Measurements from ENCODE around the gene CTTN.

CTTN gene

GRCh38 chr11:70455354-70455753 is 57.0 kb downstream of the CTTN start:
- Histone ChIP-seq H2BK5ac (ENCODE audit: low read depth, low read length, poor library complexity, severe bottlenecking) (no peak overlapping the region), H3K27ac (ENCODE audit: low read length, poor library complexity, severe bottlenecking) (no peak overlapping the region), H2AFZ (ENCODE audit: low read depth, low read length) (no peak overlapping the region), H2AK5ac (ENCODE audit: low read length, severe bottlenecking) (peak overlapping the region; percentile 9), H4K8ac (ENCODE audit: low read length) (no peak overlapping the region), H3K9me3 (ENCODE audit: control insufficient read depth, low read length) (no peaks in the 10 kb centered on the region), H2BK12ac (ENCODE audit: low read length in 2 of 2) (no peak overlapping the region), H3K79me1 (replicated peaks; ENCODE audit: low read length, poor library complexity, severe bottlenecking) (no peaks in the 10 kb centered on the region), H3K4me2 (ENCODE audit: low read length, poor library complexity, severe bottlenecking) (no peak overlapping the region), H3K23ac (ENCODE audit: low read length in 2 of 2) (no peak overlapping the region), H3K4me1 (ENCODE audit: control insufficient read depth, insufficient read depth, low read depth, low read length) (peaks cover 7% of the 10 kb centered on the region), H3K4ac (ENCODE audit: low read depth in 1 of 2, low read length in 2 of 2) (no peak overlapping the region), H2BK15ac (ENCODE audit: low read depth, poor library complexity, severe bottlenecking) (no peak overlapping the region), H3K14ac (ENCODE audit: low read length in 2 of 2) (no peak overlapping the region), H3K4me3 (ENCODE audit: insufficient read depth in 1 of 2, low read depth in 1 of 2, low read length in 2 of 2) (no peak overlapping the region), H3K18ac (ENCODE audit: low read depth in 1 of 2, low read length in 2 of 2) (no peak overlapping the region), H3K9ac (ENCODE audit: low read length) (no peak overlapping the region), H2BK120ac (ENCODE audit: low read depth, low read length) (no peak overlapping the region), H4K91ac (ENCODE audit: low read length) (no peak overlapping the region), H3K36me3 (ENCODE audit: control insufficient read depth in 1 of 2, insufficient read depth in 2 of 2, low read depth in 1 of 2, low read length in 2 of 2) (no peaks in the 10 kb centered on the region), H3K27me3 (ENCODE audit: control insufficient read depth in 1 of 2, insufficient read depth in 1 of 2, low read length in 2 of 2) (no peaks in the 10 kb centered on the region)
- WGBS: 100% methylated on average over 1 of the region's 1 CpG
- no peak for DNase-seq

GRCh38 chr11:70456921-70457532 is 58.7 kb downstream of the CTTN start:
- H3K36me3 ChIP-seq (ENCODE audit: control insufficient read depth in 1 of 2, insufficient read depth in 2 of 2, low read depth in 1 of 2, low read length in 2 of 2): no peaks in the 10 kb centered on the region
- no peaks in the 10 kb centered on the region for H3K9me3 ChIP-seq (ENCODE audit: control insufficient read depth, low read length)
- 83% methylated on average over 29 of the region's 31 CpGs for WGBS
- no peak overlapping the region for H3K4me2 ChIP-seq (ENCODE audit: low read length, poor library complexity, severe bottlenecking)
- no peak overlapping the region for H3K23ac ChIP-seq (ENCODE audit: low read length in 2 of 2)
- no peaks in the 10 kb centered on the region for H3K79me1 ChIP-seq (replicated peaks; ENCODE audit: low read length, poor library complexity, severe bottlenecking)
- no peak overlapping the region for H3K4me3 ChIP-seq (ENCODE audit: insufficient read depth in 1 of 2, low read depth in 1 of 2, low read length in 2 of 2)
- peak; percentile 68 for DNase-seq
- H3K4me1 ChIP-seq (ENCODE audit: control insufficient read depth, insufficient read depth, low read depth, low read length): peaks cover 12% of the 10 kb centered on the region
- no peak overlapping the region for H3K18ac ChIP-seq (ENCODE audit: low read depth in 1 of 2, low read length in 2 of 2)
- no peak overlapping the region for H4K8ac ChIP-seq (ENCODE audit: low read length)
- H2AFZ ChIP-seq (ENCODE audit: low read depth, low read length): no peak overlapping the region
- no peak overlapping the region for H3K4ac ChIP-seq (ENCODE audit: low read depth in 1 of 2, low read length in 2 of 2)
- H4K91ac ChIP-seq (ENCODE audit: low read length): no peak overlapping the region
- peaks cover 9 to 10% of the 10 kb centered on the region in 2 experiments for H3K27me3 ChIP-seq (ENCODE audit: control insufficient read depth in 1 of 2, insufficient read depth in 1 of 2, low read length in 2 of 2)
- H2BK15ac ChIP-seq (ENCODE audit: low read depth, poor library complexity, severe bottlenecking): no peak overlapping the region
- no peak overlapping the region for H2AK5ac ChIP-seq (ENCODE audit: low read length, severe bottlenecking)
- H2BK12ac ChIP-seq (ENCODE audit: low read length in 2 of 2): no peak overlapping the region
- H3K9ac ChIP-seq (ENCODE audit: low read length): peak overlapping the region; percentile 73
- no peak overlapping the region for H2BK5ac ChIP-seq (ENCODE audit: low read depth, low read length, poor library complexity, severe bottlenecking)
- no peak overlapping the region for H3K27ac ChIP-seq (ENCODE audit: low read length, poor library complexity, severe bottlenecking)
- no peak overlapping the region for H3K14ac ChIP-seq (ENCODE audit: low read length in 2 of 2)
- no peak overlapping the region for H2BK120ac ChIP-seq (ENCODE audit: low read depth, low read length)

GRCh38 chr11:70458736-70459135 is 60.4 kb downstream of the CTTN start:
- H4K8ac ChIP-seq (ENCODE audit: low read length): no peak overlapping the region
- no peak overlapping the region for H3K23ac ChIP-seq (ENCODE audit: low read length in 2 of 2)
- DNase-seq: no peak
- H3K4me1 ChIP-seq (ENCODE audit: control insufficient read depth, insufficient read depth, low read depth, low read length): peaks cover 12% of the 10 kb centered on the region
- no peak overlapping the region for H2AK5ac ChIP-seq (ENCODE audit: low read length, severe bottlenecking)
- no peaks in the 10 kb centered on the region for H3K36me3 ChIP-seq (ENCODE audit: control insufficient read depth in 1 of 2, insufficient read depth in 2 of 2, low read depth in 1 of 2, low read length in 2 of 2)
- H3K27ac ChIP-seq (ENCODE audit: low read length, poor library complexity, severe bottlenecking): no peak overlapping the region
- no peak overlapping the region for H2BK5ac ChIP-seq (ENCODE audit: low read depth, low read length, poor library complexity, severe bottlenecking)
- no peak overlapping the region for H3K4me3 ChIP-seq (ENCODE audit: insufficient read depth in 1 of 2, low read depth in 1 of 2, low read length in 2 of 2)
- H3K4me2 ChIP-seq (ENCODE audit: low read length, poor library complexity, severe bottlenecking): no peak overlapping the region
- no peak overlapping the region for H2BK12ac ChIP-seq (ENCODE audit: low read length in 2 of 2)
- H4K91ac ChIP-seq (ENCODE audit: low read length): no peak overlapping the region
- H3K18ac ChIP-seq (ENCODE audit: low read depth in 1 of 2, low read length in 2 of 2): no peak overlapping the region
- H2BK120ac ChIP-seq (ENCODE audit: low read depth, low read length): no peak overlapping the region
- H3K14ac ChIP-seq (ENCODE audit: low read length in 2 of 2): no peak overlapping the region
- 90% methylated on average over 2 of the region's 2 CpGs for WGBS
- H3K4ac ChIP-seq (ENCODE audit: low read depth in 1 of 2, low read length in 2 of 2): no peak overlapping the region
- H2AFZ ChIP-seq (ENCODE audit: low read depth, low read length): no peak overlapping the region
- peaks cover 13 to 21% of the 10 kb centered on the region in 2 experiments for H3K27me3 ChIP-seq (ENCODE audit: control insufficient read depth in 1 of 2, insufficient read depth in 1 of 2, low read length in 2 of 2)
- H3K9ac ChIP-seq (ENCODE audit: low read length): no peak overlapping the region
- no peaks in the 10 kb centered on the region for H3K9me3 ChIP-seq (ENCODE audit: control insufficient read depth, low read length)
- H3K79me1 ChIP-seq (replicated peaks; ENCODE audit: low read length, poor library complexity, severe bottlenecking): no peaks in the 10 kb centered on the region
- H2BK15ac ChIP-seq (ENCODE audit: low read depth, poor library complexity, severe bottlenecking): no peak overlapping the region

GRCh38 chr11:70460111-70460510 is 61.8 kb downstream of the CTTN start:
- Histone ChIP-seq H2AFZ (ENCODE audit: low read depth, low read length) (no peak overlapping the region), H4K91ac (ENCODE audit: low read length) (no peak overlapping the region), H2BK15ac (ENCODE audit: low read depth, poor library complexity, severe bottlenecking) (no peak overlapping the region), H3K36me3 (ENCODE audit: control insufficient read depth in 1 of 2, insufficient read depth in 2 of 2, low read depth in 1 of 2, low read length in 2 of 2) (no peaks in the 10 kb centered on the region), H3K4me1 (ENCODE audit: control insufficient read depth, insufficient read depth, low read depth, low read length) (peaks cover 19% of the 10 kb centered on the region), H2BK12ac (ENCODE audit: low read length in 2 of 2) (no peak overlapping the region), H4K8ac (ENCODE audit: low read length) (no peak overlapping the region), H2BK5ac (ENCODE audit: low read depth, low read length, poor library complexity, severe bottlenecking) (no peak overlapping the region), H2BK120ac (ENCODE audit: low read depth, low read length) (no peak overlapping the region), H3K14ac (ENCODE audit: low read length in 2 of 2) (no peak overlapping the region), H3K9ac (ENCODE audit: low read length) (no peak overlapping the region), H3K9me3 (ENCODE audit: control insufficient read depth, low read length) (no peaks in the 10 kb centered on the region), H3K4me2 (ENCODE audit: low read length, poor library complexity, severe bottlenecking) (no peak overlapping the region), H3K27me3 (ENCODE audit: control insufficient read depth in 1 of 2, insufficient read depth in 1 of 2, low read length in 2 of 2) (peaks cover 13 to 34% of the 10 kb centered on the region in 2 experiments), H3K18ac (ENCODE audit: low read depth in 1 of 2, low read length in 2 of 2) (no peak overlapping the region), H3K27ac (ENCODE audit: low read length, poor library complexity, severe bottlenecking) (no peak overlapping the region), H2AK5ac (ENCODE audit: low read length, severe bottlenecking) (no peak overlapping the region), H3K23ac (ENCODE audit: low read length in 2 of 2) (peak overlapping the region in 1 of 2 experiments; percentile 48), H3K4ac (ENCODE audit: low read depth in 1 of 2, low read length in 2 of 2) (no peak overlapping the region), H3K79me1 (replicated peaks; ENCODE audit: low read length, poor library complexity, severe bottlenecking) (no peaks in the 10 kb centered on the region), H3K4me3 (ENCODE audit: insufficient read depth in 1 of 2, low read depth in 1 of 2, low read length in 2 of 2) (no peak overlapping the region)
- no peak for DNase-seq
- WGBS: 81% methylated on average over 4 of the region's 4 CpGs

Measured in mesenchymal stem cell (in vitro differentiated cells and primary cell).